HepG2 (cell line): ENCODE measurements around the gene GCN1.

Experiments
- CTCF ChIP-seq: sonication (generic); formaldehyde crosslinking; IDR thresholded peaks from 2 replicates; pipeline ENCODE4 v1.5.0; 2020; ENCODE audit warnings: mild to moderate bottlenecking, missing genetic modification reagents, moderate library complexity
- ETV5 ChIP-seq: IDR thresholded peaks from 2 replicates; pipeline ENCODE4 v1.6.1; 2018; ENCODE audit warnings: missing biosample characterization, missing genetic modification reagents, inconsistent platforms, borderline replicate concordance
- IRF9 ChIP-seq: sonication (generic); formaldehyde crosslinking; IDR thresholded peaks from 2 replicates; pipeline ENCODE4 v1.8.0; 2022; ENCODE audit warnings: missing genetic modification reagents, mild to moderate bottlenecking, borderline replicate concordance
- SCMH1 ChIP-seq: sonication (generic); formaldehyde crosslinking; IDR thresholded peaks from 2 replicates; pipeline ENCODE4 v1.9.0; 2021; ENCODE audit warnings: missing genetic modification reagents, mild to moderate bottlenecking, borderline replicate concordance
- SSRP1 ChIP-seq: IDR thresholded peaks from 2 replicates; pipeline ENCODE4 v1.6.1; 2016; ENCODE audit warnings: control low read depth
- U2AF1 ChIP-seq: fragments of 200-400 bp; formaldehyde crosslinking; optimal IDR thresholded peaks from 2 replicates; pipeline ENCODE3; 2017; ENCODE audit warnings: mild to moderate bottlenecking, low read depth, low read length
- XBP1 ChIP-seq: sonication (generic); formaldehyde crosslinking; IDR thresholded peaks from 2 replicates; pipeline ENCODE4 v1.5.0; 2020; ENCODE audit warnings: missing genetic modification reagents
- ZBTB33 ChIP-seq: sonication (generic); formaldehyde crosslinking; IDR thresholded peaks from 2 replicates; pipeline ENCODE4 v1.4.0; 2020; ENCODE audit warnings: missing genetic modification reagents

- TF ChIP-seq IRF9 (CRISPR knock-in tag) (no peak), XBP1 (CRISPR knock-in tag) (no peak), SSRP1 (CRISPR knock-in tag) (no peak), ZBTB33 (CRISPR knock-in tag) (no peak), U2AF1 (no peak), CTCF (CRISPR knock-in tag) (no peak), SCMH1 (no peak), ETV5 (no peak)
These were observed 12.7 kb upstream of the GCN1 start for GRCh38 chr12:120207227-120207626.
